ENCODE data around the gene IPO9. TPM values are rescaled to one million over a fixed set of nuclear protein-coding genes. Genes with fewer than 3 reads are reported as not detected.

The IPO9 gene
- total and polyA plus RNA-seq, 2 experiments from 2014 or later: 47.6 to 87.4 TPM

GRCh38 chr1:201834621-201835020 is 5.7 kb downstream of the IPO9 start (continued):
- TF ChIP-seq, protein P1, sequence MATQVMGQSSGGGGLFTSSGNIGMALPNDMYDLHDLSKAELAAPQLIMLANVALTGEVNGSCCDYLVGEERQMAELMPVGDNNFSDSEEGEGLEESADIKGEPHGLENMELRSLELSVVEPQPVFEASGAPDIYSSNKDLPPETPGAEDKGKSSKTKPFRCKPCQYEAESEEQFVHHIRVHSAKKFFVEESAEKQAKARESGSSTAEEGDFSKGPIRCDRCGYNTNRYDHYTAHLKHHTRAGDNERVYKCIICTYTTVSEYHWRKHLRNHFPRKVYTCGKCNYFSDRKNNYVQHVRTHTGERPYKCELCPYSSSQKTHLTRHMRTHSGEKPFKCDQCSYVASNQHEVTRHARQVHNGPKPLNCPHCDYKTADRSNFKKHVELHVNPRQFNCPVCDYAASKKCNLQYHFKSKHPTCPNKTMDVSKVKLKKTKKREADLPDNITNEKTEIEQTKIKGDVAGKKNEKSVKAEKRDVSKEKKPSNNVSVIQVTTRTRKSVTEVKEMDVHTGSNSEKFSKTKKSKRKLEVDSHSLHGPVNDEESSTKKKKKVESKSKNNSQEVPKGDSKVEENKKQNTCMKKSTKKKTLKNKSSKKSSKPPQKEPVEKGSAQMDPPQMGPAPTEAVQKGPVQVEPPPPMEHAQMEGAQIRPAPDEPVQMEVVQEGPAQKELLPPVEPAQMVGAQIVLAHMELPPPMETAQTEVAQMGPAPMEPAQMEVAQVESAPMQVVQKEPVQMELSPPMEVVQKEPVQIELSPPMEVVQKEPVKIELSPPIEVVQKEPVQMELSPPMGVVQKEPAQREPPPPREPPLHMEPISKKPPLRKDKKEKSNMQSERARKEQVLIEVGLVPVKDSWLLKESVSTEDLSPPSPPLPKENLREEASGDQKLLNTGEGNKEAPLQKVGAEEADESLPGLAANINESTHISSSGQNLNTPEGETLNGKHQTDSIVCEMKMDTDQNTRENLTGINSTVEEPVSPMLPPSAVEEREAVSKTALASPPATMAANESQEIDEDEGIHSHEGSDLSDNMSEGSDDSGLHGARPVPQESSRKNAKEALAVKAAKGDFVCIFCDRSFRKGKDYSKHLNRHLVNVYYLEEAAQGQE (IDR thresholded peaks at IDR 0.05; ENCODE audit: unreplicated experiment): no peak

DNA sequence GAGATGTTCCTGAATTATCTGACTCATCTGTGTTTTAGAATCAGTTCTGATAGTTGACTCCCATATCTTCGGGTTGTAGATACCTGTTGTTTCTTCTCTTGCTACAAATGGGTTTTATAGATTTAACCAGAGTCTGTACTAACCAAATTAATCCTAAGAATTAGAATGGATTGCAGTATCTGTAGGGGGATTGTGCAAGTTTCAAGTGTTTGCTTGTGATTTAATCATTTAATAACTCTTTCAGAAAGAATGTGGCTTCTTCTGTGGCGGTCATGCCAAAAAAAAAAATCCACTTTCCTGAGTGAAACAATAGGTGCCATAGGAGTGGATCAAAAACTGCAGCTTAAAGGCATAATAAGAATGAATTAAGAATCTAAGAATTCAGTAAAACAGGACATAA is 9.4 kb downstream of the IPO9 start:
- Histone ChIP-seq H3K27ac (ENCODE audit: low read depth) (0 out of 2 replicates have a peak overlapping the region, but pooled peaks have one; percentile 17), H3K4me1 (ENCODE audit: insufficient read depth) (peaks cover 27% of the 10 kb centered on the region), H3K36me3 (ENCODE audit: insufficient read depth) (0 out of 2 replicates have a peak, but pooled peaks cover 3% of the 10 kb centered on the region), H3K4me3 (no peak overlapping the region), H3K27me3 (ENCODE audit: insufficient read depth) (no peaks in the 10 kb centered on the region), H3F3A (replicated peaks; ENCODE audit: low read depth) (no peaks in the 10 kb centered on the region), H3K79me2 (replicated peaks; ENCODE audit: insufficient read depth) (peaks cover 100% of the 10 kb centered on the region), H3K9me2 (ENCODE audit: insufficient read depth) (no peaks in the 10 kb centered on the region), H3K4me2 (no peak overlapping the region), H4K20me1 (replicated peaks; ENCODE audit: insufficient read depth) (peaks cover 78% of the 10 kb centered on the region), H2AFZ (no peak overlapping the region)
- DNase-seq (ENCODE audit: low spot score) (no peak), ATAC-seq (no peak)
- no peaks in the 10 kb centered on the region for H3K9me3 Mint-ChIP-seq
- peak overlapping the region; percentile 55 for H3K27ac Mint-ChIP-seq
- peaks cover 29% of the 10 kb centered on the region for H3K4me1 Mint-ChIP-seq
- H3K36me3 Mint-ChIP-seq (ENCODE audit: low read depth): peaks cover 12% of the 10 kb centered on the region
- no peaks in the 10 kb centered on the region for H3K27me3 Mint-ChIP-seq (ENCODE audit: insufficient read depth, low read depth, poor library complexity)
- H3K4me3 Mint-ChIP-seq: no peak overlapping the region
- TF ChIP-seq, protein P1 (IDR thresholded peaks at IDR 0.05; ENCODE audit: unreplicated experiment): no peak
- TF ChIP-seq, protein P2, sequence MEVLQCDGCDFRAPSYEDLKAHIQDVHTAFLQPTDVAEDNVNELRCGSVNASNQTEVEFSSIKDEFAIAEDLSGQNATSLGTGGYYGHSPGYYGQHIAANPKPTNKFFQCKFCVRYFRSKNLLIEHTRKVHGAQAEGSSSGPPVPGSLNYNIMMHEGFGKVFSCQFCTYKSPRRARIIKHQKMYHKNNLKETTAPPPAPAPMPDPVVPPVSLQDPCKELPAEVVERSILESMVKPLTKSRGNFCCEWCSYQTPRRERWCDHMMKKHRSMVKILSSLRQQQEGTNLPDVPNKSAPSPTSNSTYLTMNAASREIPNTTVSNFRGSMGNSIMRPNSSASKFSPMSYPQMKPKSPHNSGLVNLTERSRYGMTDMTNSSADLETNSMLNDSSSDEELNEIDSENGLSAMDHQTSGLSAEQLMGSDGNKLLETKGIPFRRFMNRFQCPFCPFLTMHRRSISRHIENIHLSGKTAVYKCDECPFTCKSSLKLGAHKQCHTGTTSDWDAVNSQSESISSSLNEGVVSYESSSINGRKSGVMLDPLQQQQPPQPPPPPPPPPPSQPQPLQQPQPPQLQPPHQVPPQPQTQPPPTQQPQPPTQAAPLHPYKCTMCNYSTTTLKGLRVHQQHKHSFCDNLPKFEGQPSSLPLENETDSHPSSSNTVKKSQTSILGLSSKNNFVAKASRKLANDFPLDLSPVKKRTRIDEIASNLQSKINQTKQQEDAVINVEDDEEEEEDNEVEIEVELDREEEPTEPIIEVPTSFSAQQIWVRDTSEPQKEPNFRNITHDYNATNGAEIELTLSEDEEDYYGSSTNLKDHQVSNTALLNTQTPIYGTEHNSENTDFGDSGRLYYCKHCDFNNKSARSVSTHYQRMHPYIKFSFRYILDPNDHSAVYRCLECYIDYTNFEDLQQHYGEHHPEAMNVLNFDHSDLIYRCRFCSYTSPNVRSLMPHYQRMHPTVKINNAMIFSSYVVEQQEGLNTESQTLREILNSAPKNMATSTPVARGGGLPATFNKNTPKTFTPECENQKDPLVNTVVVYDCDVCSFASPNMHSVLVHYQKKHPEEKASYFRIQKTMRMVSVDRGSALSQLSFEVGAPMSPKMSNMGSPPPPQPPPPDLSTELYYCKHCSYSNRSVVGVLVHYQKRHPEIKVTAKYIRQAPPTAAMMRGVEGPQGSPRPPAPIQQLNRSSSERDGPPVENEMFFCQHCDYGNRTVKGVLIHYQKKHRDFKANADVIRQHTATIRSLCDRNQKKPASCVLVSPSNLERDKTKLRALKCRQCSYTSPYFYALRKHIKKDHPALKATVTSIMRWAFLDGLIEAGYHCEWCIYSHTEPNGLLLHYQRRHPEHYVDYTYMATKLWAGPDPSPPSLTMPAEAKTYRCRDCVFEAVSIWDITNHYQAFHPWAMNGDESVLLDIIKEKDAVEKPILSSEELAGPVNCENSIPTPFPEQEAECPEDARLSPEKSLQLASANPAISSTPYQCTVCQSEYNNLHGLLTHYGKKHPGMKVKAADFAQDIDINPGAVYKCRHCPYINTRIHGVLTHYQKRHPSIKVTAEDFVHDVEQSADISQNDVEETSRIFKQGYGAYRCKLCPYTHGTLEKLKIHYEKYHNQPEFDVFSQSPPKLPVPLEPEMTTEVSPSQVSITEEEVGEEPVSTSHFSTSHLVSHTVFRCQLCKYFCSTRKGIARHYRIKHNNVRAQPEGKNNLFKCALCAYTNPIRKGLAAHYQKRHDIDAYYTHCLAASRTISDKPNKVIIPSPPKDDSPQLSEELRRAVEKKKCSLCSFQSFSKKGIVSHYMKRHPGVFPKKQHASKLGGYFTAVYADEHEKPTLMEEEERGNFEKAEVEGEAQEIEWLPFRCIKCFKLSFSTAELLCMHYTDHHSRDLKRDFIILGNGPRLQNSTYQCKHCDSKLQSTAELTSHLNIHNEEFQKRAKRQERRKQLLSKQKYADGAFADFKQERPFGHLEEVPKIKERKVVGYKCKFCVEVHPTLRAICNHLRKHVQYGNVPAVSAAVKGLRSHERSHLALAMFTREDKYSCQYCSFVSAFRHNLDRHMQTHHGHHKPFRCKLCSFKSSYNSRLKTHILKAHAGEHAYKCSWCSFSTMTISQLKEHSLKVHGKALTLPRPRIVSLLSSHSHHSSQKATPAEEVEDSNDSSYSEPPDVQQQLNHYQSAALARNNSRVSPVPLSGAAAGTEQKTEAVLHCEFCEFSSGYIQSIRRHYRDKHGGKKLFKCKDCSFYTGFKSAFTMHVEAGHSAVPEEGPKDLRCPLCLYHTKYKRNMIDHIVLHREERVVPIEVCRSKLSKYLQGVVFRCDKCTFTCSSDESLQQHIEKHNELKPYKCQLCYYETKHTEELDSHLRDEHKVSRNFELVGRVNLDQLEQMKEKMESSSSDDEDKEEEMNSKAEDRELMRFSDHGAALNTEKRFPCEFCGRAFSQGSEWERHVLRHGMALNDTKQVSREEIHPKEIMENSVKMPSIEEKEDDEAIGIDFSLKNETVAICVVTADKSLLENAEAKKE (CRISPR knock-in tag; IDR thresholded peaks at IDR 0.05): no peak
- TF ChIP-seq POLR2AphosphoS5 (IDR thresholded peaks at IDR 0.05; ENCODE audit: low read depth): no peak
- TF ChIP-seq JUNB (IDR thresholded peaks at IDR 0.05; ENCODE audit: unreplicated experiment): no peak
- TF ChIP-seq CREB1 (CRISPR knock-in tag; IDR thresholded peaks at IDR 0.05; ENCODE audit: low read depth): no peak
- TF ChIP-seq, protein P3, sequence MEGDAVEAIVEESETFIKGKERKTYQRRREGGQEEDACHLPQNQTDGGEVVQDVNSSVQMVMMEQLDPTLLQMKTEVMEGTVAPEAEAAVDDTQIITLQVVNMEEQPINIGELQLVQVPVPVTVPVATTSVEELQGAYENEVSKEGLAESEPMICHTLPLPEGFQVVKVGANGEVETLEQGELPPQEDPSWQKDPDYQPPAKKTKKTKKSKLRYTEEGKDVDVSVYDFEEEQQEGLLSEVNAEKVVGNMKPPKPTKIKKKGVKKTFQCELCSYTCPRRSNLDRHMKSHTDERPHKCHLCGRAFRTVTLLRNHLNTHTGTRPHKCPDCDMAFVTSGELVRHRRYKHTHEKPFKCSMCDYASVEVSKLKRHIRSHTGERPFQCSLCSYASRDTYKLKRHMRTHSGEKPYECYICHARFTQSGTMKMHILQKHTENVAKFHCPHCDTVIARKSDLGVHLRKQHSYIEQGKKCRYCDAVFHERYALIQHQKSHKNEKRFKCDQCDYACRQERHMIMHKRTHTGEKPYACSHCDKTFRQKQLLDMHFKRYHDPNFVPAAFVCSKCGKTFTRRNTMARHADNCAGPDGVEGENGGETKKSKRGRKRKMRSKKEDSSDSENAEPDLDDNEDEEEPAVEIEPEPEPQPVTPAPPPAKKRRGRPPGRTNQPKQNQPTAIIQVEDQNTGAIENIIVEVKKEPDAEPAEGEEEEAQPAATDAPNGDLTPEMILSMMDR (conservative IDR thresholded peaks at IDR 0.05; ENCODE audit: low read depth in 2 of 2): no peak
- TF ChIP-seq ZNF114 (CRISPR knock-in tag; IDR thresholded peaks at IDR 0.05): no peak
- TF ChIP-seq ZNF331 (CRISPR knock-in tag; IDR thresholded peaks at IDR 0.05; ENCODE audit: low read depth): no peak
- no peak for TF ChIP-seq NANOG (IDR thresholded peaks at IDR 0.05; ENCODE audit: borderline replicate concordance)
- no peak for TF ChIP-seq EZH2phosphoT487 (IDR thresholded peaks at IDR 0.05; ENCODE audit: unreplicated experiment)

All from GM23338 (cell line).